GM12878 (cell line): Measurements from ENCODE around the gene FANCI. TPM values are rescaled to one million over a fixed set of nuclear protein-coding genes. Genes with fewer than 3 reads are reported as not detected.

ENCODE experiments used
- ATAC-seq: fragments of 200-7000 bp; cut with Tn5 transposase; 3 replicates; pipeline ENCODE4 v1.9.1; 2020; ENCODE audit warnings: mild to moderate bottlenecking, moderate library complexity
- BruUV-seq: library from RNA; stranded (reverse); fragments of 400-500 nt; replicated peaks from 2 replicates; lab custom pipeline; 2021; lab: Mats Ljungman, UMichigan
- CTCF ChIA-PET: fragments of 300-600 bp; sonication (Branson Sonifier 250); formaldehyde crosslinking; extraction: SDS; loops from one replicate; lab custom pipeline; 2021; ENCODE audit warnings: inconsistent platforms; lab: Yijun Ruan, JAX
- POLR2A ChIA-PET: fragments of 350-600 bp; formaldehyde crosslinking; extraction: SDS; loops from one replicate; lab custom pipeline; 2021; ENCODE audit warnings: inconsistent platforms; lab: Charles Lee
- RAD21 ChIA-PET: fragments of 300-600 bp; sonication (Branson Sonifier 250); formaldehyde crosslinking; loops from one replicate; lab custom pipeline; 2023; ENCODE audit warnings: antibody characterized with exemption; ENCODE audit not compliant: unreplicated experiment; lab: Charles Lee
- SMC1A ChIA-PET: fragments of 300-600 bp; sonication (Branson Sonifier 250); formaldehyde crosslinking; loops from one replicate; lab custom pipeline; 2023; ENCODE audit not compliant: unreplicated experiment, uncharacterized antibody; lab: Charles Lee
- DNase-seq: peaks from one replicate; pipeline ENCODE4 v3.0.0-alpha.2; 2011; ENCODE audit warnings: low read depth, low spot score
- FAIRE-seq: peaks from 3 replicates; lab custom pipeline; 2011; peaks lifted over from hg19 to GRCh38; lab: Jason Lieb, UNC
- H2AFZ ChIP-seq: 2 replicates; pipeline ENCODE4 v1.6.0; 2011; ENCODE audit warnings: low read depth, low read length, control low read depth; ENCODE audit not compliant: control insufficient read depth
- H3K27ac ChIP-seq: 2 replicates; pipeline ENCODE4 v1.5.1; 2011; ENCODE audit warnings: control low read depth; ENCODE audit not compliant: control insufficient read depth, insufficient read depth
- H3K27me3 ChIP-seq, 2 experiments: replicated peaks in 1 of 2; 2 replicates each; pipeline versions ENCODE4 v1.6.0 to v1.6.1; 2011; ENCODE audit warnings: low read length in 1 of 2; ENCODE audit not compliant: control insufficient read depth in 2 of 2, insufficient read depth in 2 of 2
- H3K36me3 ChIP-seq, 2 experiments: 2 replicates each; pipeline ENCODE4 v1.5.1; 2011; ENCODE audit warnings: low read length in 1 of 2; ENCODE audit not compliant: control insufficient read depth in 2 of 2, insufficient read depth in 2 of 2
- H3K4me1 ChIP-seq: 2 replicates; pipeline ENCODE4 v1.6.1; 2011; ENCODE audit warnings: mild to moderate bottlenecking, low read length, moderate library complexity, mixed read lengths; ENCODE audit not compliant: control insufficient read depth, insufficient read depth
- H3K4me2 ChIP-seq: 2 replicates; pipeline ENCODE4 v1.6.0; 2011; ENCODE audit warnings: control low read depth; ENCODE audit not compliant: control insufficient read depth, insufficient read depth
- H3K4me3 ChIP-seq: fragments of 200-600 bp; sonication (generic); 2 replicates; pipeline ENCODE4 v1.5.1; 2016
- H3K79me2 ChIP-seq: 2 replicates; pipeline ENCODE4 v1.6.0; 2011; ENCODE audit warnings: low read length; ENCODE audit not compliant: control insufficient read depth, insufficient read depth
- H3K9ac ChIP-seq: 2 replicates; pipeline ENCODE4 v1.8.0; 2011; ENCODE audit warnings: low read length, control low read depth, mixed read lengths; ENCODE audit not compliant: control insufficient read depth, insufficient read depth
- H3K9me3 ChIP-seq: replicated peaks from 3 replicates; pipeline ENCODE4 v1.5.1; 2011; ENCODE audit warnings: mild to moderate bottlenecking, low read length; ENCODE audit not compliant: control insufficient read depth, insufficient read depth
- H4K20me1 ChIP-seq: 2 replicates; pipeline ENCODE4 v1.6.0; 2011; ENCODE audit not compliant: control insufficient read depth, insufficient read depth
- ATF3 ChIP-seq: IDR thresholded peaks from 2 replicates; pipeline ENCODE4 v1.6.1; 2011; ENCODE audit warnings: low read depth, mild to moderate bottlenecking, low read length, moderate library complexity, borderline replicate concordance; ENCODE audit errors: extremely low read depth
- CBX5 ChIP-seq: sonication (generic); IDR thresholded peaks from 2 replicates; pipeline ENCODE4 v1.6.1; 2016; ENCODE audit warnings: low read depth, moderate library complexity, mild to moderate bottlenecking, inconsistent platforms
- CREM ChIP-seq: IDR thresholded peaks from 2 replicates; pipeline ENCODE4 v1.6.1; 2014; ENCODE audit warnings: antibody characterized with exemption, low read depth
- HDAC6 ChIP-seq: fragments of 200-600 bp; sonication (generic); IDR thresholded peaks from one replicate; pipeline ENCODE4 v1.8.0; 2017; ENCODE audit warnings: antibody characterized with exemption; ENCODE audit not compliant: unreplicated experiment
- JUNB ChIP-seq: IDR thresholded peaks from 2 replicates; pipeline ENCODE4 v1.6.1; 2016; ENCODE audit warnings: antibody characterized with exemption, mild to moderate bottlenecking
- RCOR1 ChIP-seq: conservative IDR thresholded peaks from 2 replicates; pipeline ENCODE4 v1.6.1; 2012; ENCODE audit warnings: low read depth, low read length, improper control_type of control experiment
- SIX5 ChIP-seq: IDR thresholded peaks from 2 replicates; pipeline ENCODE4 v1.6.1; 2011; ENCODE audit warnings: mild to moderate bottlenecking, low read depth, low read length, moderate library complexity; ENCODE audit not compliant: severe bottlenecking
- SUPT20H ChIP-seq: IDR thresholded peaks from 2 replicates; pipeline ENCODE4 v1.6.1; 2011; ENCODE audit warnings: low read depth, mild to moderate bottlenecking, low read length, moderate library complexity, borderline replicate concordance; ENCODE audit not compliant: control insufficient read depth
- ZBTB33 ChIP-seq: fragments of 450-650 bp; IDR thresholded peaks from 2 replicates; pipeline ENCODE4 v1.6.1; 2017; ENCODE audit warnings: mild to moderate bottlenecking
- WGBS: methylation state at CpG from one replicate; pipeline ENCODE4 v1.1.6; 2016; ENCODE audit warnings: low lambda C conversion rate; ENCODE audit not compliant: insufficient replicate concordance, insufficient coverage; ENCODE audit errors: missing lambda C conversion rate; 5-methylcytosine and 5-hydroxymethylcytosine counted together
- in situ Hi-C: fragments of 300-500 bp; cut with MboI; formaldehyde crosslinking; loops from 9 replicates; pipeline ENCODE4 v1.14.3; 2018; ENCODE audit warnings: mixed read lengths
- intact Hi-C: fragments of 100-400 bp; cut with micrococcal nuclease; formaldehyde crosslinking; loops from one replicate; pipeline ENCODE4 v1.14.2; 2022; ENCODE audit not compliant: unreplicated experiment
- polyA plus RNA-seq, 11 experiments: library from polyadenylated mRNA; depleted of rRNA in 4 of 11; unstranded in 6 of 11; stranded (reverse) in 5 of 11; fragments of >200 nt; fragmentation: Nextera tagmentation in 4 of 11; fragmentation: Illumina TruSeq in 1 of 11; extraction: Ambion mirVana in 4 of 11; extraction: Trizol in 1 of 11; gene quantifications; 1 replicate in 1 of 11; 2 replicates in 10 of 11; pipeline versions ENCODE4 v1.2.1 to v1.2.3, GENCODE V29; 2011 to 2016; ENCODE audit warnings: inconsistent platforms in 2 of 11, missing spikeins in 2 of 11, low read depth in 1 of 11
- total RNA-seq, 4 experiments: library from RNA; depleted of rRNA in 3 of 4; stranded (reverse); fragments of >200 nt in 3 of 4; fragmentation: Illumina TruSeq in 1 of 4; extraction: Trizol in 1 of 4; gene quantifications; 2 replicates each; pipeline versions ENCODE4 v1.2.1 to v1.2.3, GENCODE V29; 2013 to 2021
- TF ChIP-seq, protein P1 (sequence below): fragments of 450-650 bp; formaldehyde crosslinking; IDR thresholded peaks from 2 replicates; pipeline ENCODE4 v1.4.0; 2022; ENCODE audit warnings: mild to moderate bottlenecking, moderate library complexity
- TF ChIP-seq, protein P2 (sequence below): fragments of 150-350 bp; IDR thresholded peaks from 2 replicates; pipeline ENCODE4 v1.6.1; 2016; ENCODE audit warnings: low read depth, low read length
- TF ChIP-seq, protein P3 (sequence below): fragments of 450-650 bp; IDR thresholded peaks from 2 replicates; pipeline ENCODE4 v1.6.1; 2018; ENCODE audit warnings: borderline replicate concordance, mild to moderate bottlenecking; ENCODE audit not compliant: partially characterized antibody

Gene FANCI
- total and polyA plus RNA-seq, 10 of the 15 experiments (the other 5 are each of a cell fraction or from before 2014, with no cell fraction given) = 38.1 to 129 (median 82.4) TPM

DNA sequence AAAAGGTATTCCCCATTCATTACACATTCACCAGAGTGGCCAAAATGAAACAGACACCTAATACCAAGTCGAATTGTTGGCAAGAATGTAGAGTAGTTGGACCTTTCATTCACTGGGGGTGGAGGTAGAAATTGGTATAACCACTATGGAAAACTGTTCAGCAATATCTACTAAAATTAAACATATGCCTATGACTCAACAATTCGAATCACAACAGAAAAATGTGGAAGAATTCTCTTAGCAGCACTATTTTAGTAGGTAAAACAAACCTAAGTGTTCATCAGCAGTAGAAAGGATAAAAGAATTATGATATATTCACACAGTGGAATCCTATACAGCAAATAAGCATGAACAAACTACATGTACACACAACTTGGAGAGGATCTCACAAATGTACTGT, 60.2 kb downstream of the FANCI start:
- Histone ChIP-seq H3K4me3 (no peak overlapping the region), H2AFZ (no peak overlapping the region), H3K27me3 (no peaks in the 10 kb centered on the region), H3K4me2 (no peak overlapping the region), H3K9me3 (no peaks in the 10 kb centered on the region), H3K27ac (no peak overlapping the region), H3K9ac (no peak overlapping the region), H3K79me2 (no peaks in the 10 kb centered on the region), H3K36me3 (peaks cover 6 to 34% of the 10 kb centered on the region in 2 experiments), H3K4me1 (no peaks in the 10 kb centered on the region), H4K20me1 (no peaks in the 10 kb centered on the region)
- SMC1A ChIA-PET = interaction anchor here (0.6 kb wide), 1 partner anchor 330 kb away, joined by 4 read pairs; no protein-coding TSS in a partner anchor
- CTCF ChIA-PET = no interaction called here
- FAIRE-seq = no peak
- in situ Hi-C loops (no loop called here), intact Hi-C loops (loop anchor here (10.0 kb wide), 1 partner anchor 99 kb away; no protein-coding TSS in a partner anchor)
- no peak for DNase-seq
- WGBS = 69% methylated on average over 2 of the region's 2 CpGs
- RAD21 ChIA-PET = no interaction called here
- POLR2A ChIA-PET = no interaction called here
- BruUV-seq = no TSS peak
- ATAC-seq = no peak
- TF ChIP-seq CREM = no peak
- TF ChIP-seq, protein P1, sequence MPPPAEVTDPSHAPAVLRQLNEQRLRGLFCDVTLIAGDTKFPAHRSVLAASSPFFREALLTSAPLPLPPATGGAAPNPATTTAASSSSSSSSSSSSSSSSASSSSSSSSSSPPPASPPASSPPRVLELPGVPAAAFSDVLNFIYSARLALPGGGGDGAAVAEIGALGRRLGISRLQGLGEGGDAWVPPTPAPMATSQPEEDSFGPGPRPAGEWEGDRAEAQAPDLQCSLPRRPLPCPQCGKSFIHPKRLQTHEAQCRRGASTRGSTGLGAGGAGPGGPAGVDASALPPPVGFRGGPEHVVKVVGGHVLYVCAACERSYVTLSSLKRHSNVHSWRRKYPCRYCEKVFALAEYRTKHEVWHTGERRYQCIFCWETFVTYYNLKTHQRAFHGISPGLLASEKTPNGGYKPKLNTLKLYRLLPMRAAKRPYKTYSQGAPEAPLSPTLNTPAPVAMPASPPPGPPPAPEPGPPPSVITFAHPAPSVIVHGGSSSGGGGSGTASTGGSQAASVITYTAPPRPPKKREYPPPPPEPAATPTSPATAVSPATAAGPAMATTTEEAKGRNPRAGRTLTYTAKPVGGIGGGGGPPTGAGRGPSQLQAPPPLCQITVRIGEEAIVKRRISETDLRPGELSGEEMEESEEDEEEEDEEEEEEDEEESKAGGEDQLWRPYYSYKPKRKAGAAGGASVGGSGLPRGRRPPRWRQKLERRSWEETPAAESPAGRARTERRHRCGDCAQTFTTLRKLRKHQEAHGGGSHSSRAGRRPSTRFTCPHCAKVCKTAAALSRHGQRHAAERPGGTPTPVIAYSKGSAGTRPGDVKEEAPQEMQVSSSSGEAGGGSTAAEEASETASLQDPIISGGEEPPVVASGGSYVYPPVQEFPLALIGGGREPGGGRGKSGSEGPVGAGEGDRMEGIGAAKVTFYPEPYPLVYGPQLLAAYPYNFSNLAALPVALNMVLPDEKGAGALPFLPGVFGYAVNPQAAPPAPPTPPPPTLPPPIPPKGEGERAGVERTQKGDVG (CRISPR knock-in tag) = no peak
- TF ChIP-seq SIX5 = no peak
- no peak for TF ChIP-seq ATF3
- TF ChIP-seq RCOR1 = no peak
- TF ChIP-seq JUNB = no peak
- TF ChIP-seq, protein P2, sequence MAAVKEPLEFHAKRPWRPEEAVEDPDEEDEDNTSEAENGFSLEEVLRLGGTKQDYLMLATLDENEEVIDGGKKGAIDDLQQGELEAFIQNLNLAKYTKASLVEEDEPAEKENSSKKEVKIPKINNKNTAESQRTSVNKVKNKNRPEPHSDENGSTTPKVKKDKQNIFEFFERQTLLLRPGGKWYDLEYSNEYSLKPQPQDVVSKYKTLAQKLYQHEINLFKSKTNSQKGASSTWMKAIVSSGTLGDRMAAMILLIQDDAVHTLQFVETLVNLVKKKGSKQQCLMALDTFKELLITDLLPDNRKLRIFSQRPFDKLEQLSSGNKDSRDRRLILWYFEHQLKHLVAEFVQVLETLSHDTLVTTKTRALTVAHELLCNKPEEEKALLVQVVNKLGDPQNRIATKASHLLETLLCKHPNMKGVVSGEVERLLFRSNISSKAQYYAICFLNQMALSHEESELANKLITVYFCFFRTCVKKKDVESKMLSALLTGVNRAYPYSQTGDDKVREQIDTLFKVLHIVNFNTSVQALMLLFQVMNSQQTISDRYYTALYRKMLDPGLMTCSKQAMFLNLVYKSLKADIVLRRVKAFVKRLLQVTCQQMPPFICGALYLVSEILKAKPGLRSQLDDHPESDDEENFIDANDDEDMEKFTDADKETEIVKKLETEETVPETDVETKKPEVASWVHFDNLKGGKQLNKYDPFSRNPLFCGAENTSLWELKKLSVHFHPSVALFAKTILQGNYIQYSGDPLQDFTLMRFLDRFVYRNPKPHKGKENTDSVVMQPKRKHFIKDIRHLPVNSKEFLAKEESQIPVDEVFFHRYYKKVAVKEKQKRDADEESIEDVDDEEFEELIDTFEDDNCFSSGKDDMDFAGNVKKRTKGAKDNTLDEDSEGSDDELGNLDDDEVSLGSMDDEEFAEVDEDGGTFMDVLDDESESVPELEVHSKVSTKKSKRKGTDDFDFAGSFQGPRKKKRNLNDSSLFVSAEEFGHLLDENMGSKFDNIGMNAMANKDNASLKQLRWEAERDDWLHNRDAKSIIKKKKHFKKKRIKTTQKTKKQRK = no peak
- no peak for TF ChIP-seq CBX5
- no peak for TF ChIP-seq HDAC6
- no peak for TF ChIP-seq ZBTB33
- TF ChIP-seq, protein P3, sequence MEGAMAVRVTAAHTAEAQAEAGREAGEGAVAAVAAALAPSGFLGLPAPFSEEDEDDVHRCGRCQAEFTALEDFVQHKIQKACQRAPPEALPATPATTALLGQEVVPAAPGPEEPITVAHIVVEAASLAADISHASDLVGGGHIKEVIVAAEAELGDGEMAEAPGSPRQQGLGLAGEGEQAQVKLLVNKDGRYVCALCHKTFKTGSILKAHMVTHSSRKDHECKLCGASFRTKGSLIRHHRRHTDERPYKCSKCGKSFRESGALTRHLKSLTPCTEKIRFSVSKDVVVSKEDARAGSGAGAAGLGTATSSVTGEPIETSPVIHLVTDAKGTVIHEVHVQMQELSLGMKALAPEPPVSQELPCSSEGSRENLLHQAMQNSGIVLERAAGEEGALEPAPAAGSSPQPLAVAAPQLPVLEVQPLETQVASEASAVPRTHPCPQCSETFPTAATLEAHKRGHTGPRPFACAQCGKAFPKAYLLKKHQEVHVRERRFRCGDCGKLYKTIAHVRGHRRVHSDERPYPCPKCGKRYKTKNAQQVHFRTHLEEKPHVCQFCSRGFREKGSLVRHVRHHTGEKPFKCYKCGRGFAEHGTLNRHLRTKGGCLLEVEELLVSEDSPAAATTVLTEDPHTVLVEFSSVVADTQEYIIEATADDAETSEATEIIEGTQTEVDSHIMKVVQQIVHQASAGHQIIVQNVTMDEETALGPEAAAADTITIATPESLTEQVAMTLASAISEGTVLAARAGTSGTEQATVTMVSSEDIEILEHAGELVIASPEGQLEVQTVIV = no peak
- TF ChIP-seq SUPT20H = no peak
